Activated T-cell treated with anti-CD3 and anti-CD28 coated beads, Interleukin-2, amount 50 U/mL, for 4 hours (primary cell): ENCODE data around the gene PPP1R12A. TPM values are rescaled to one million over a fixed set of nuclear protein-coding genes. Genes with fewer than 3 reads are reported as not detected.

Experiments
- ATAC-seq, 2 donors: fragments of 200-7000 bp; cut with Tn5 transposase; one replicate each; pipeline ENCODE4 v1.10.0; 2021
- DNase-seq: peaks from one replicate; pipeline ENCODE4 v3.0.0-alpha.2; 2020
- H3K27me3 Mint-ChIP-seq: one replicate; pipeline ENCODE4 v1.8.0; 2021; ENCODE audit warnings: low read depth, mixed read lengths
- H3K36me3 Mint-ChIP-seq: one replicate; pipeline ENCODE4 v1.8.0; 2022; ENCODE audit warnings: mixed read lengths; ENCODE audit not compliant: insufficient read depth
- H3K4me1 Mint-ChIP-seq: one replicate; pipeline ENCODE4 v1.8.0; 2021; ENCODE audit warnings: low read depth, mixed read lengths
- H3K4me3 Mint-ChIP-seq: one replicate; pipeline ENCODE4 v1.8.0; 2021; ENCODE audit warnings: mild to moderate bottlenecking, moderate library complexity, mixed read lengths
- H3K9me3 Mint-ChIP-seq: one replicate; pipeline ENCODE4 v1.8.0; 2021; ENCODE audit warnings: mixed read lengths
- total RNA-seq, 3 donors: library from RNA; stranded (reverse); gene quantifications; one replicate each; pipeline ENCODE4 v1.2.1, GENCODE V29; 2021

Gene PPP1R12A
- total RNA-seq, 3 donors from 2014 or later, result 51.0 to 62.5 (median 56.8) TPM

- peaks cover 7% of the 10 kb centered on the region for H3K9me3 Mint-ChIP-seq
- no peak overlapping the region for H3K4me3 Mint-ChIP-seq
- DNase-seq (no peak), ATAC-seq (no peak)
- peaks cover 33% of the 10 kb centered on the region for H3K36me3 Mint-ChIP-seq
- no peaks in the 10 kb centered on the region for H3K27me3 Mint-ChIP-seq
- peaks cover 27% of the 10 kb centered on the region for H3K4me1 Mint-ChIP-seq
These were observed 76.4 kb downstream of the PPP1R12A start for GRCh38 chr12:79858518-79858917.

- no peaks in the 10 kb centered on the region for H3K27me3 Mint-ChIP-seq
- H3K4me1 Mint-ChIP-seq, result peaks cover 20% of the 10 kb centered on the region
- H3K9me3 Mint-ChIP-seq, result peaks cover 4% of the 10 kb centered on the region
- ATAC-seq (no peak), DNase-seq (no peak)
- peaks cover 30% of the 10 kb centered on the region for H3K36me3 Mint-ChIP-seq
- H3K4me3 Mint-ChIP-seq, result no peak overlapping the region
These were observed 77.2 kb downstream of the PPP1R12A start for GRCh38 chr12:79857675-79858074.

GRCh38 chr12:79850610-79851299, 84.1 kb downstream of the PPP1R12A start:
- Mint-ChIP-seq H3K36me3 (peaks cover 15% of the 10 kb centered on the region), H3K4me3 (no peak overlapping the region), H3K27me3 (no peaks in the 10 kb centered on the region), H3K9me3 (peaks cover 12% of the 10 kb centered on the region), H3K4me1 (peaks cover 31% of the 10 kb centered on the region)
- no peak for ATAC-seq
- DNase-seq, result no peak

- H3K36me3 Mint-ChIP-seq, result peaks cover 23% of the 10 kb centered on the region
- peaks cover 12% of the 10 kb centered on the region for H3K9me3 Mint-ChIP-seq
- DNase-seq (no peak), ATAC-seq (no peak)
- H3K4me1 Mint-ChIP-seq, result peaks cover 40% of the 10 kb centered on the region
- no peak overlapping the region for H3K4me3 Mint-ChIP-seq
- H3K27me3 Mint-ChIP-seq, result no peaks in the 10 kb centered on the region
These were observed 86.6 kb downstream of the PPP1R12A start for GRCh38 chr12:79848339-79848738.

- DNase-seq (no peak), ATAC-seq (no peak)
- no peaks in the 10 kb centered on the region for H3K27me3 Mint-ChIP-seq
- peaks cover 9% of the 10 kb centered on the region for H3K9me3 Mint-ChIP-seq
- H3K36me3 Mint-ChIP-seq, result peaks cover 24% of the 10 kb centered on the region
- H3K4me3 Mint-ChIP-seq, result no peak overlapping the region
- H3K4me1 Mint-ChIP-seq, result peaks cover 46% of the 10 kb centered on the region
These were observed 87.5 kb downstream of the PPP1R12A start for GRCh38 chr12:79847417-79847816.

- H3K36me3 Mint-ChIP-seq, result peaks cover 37% of the 10 kb centered on the region
- no peaks in the 10 kb centered on the region for H3K27me3 Mint-ChIP-seq
These were observed 90.2 kb downstream of the PPP1R12A start for GRCh38 chr12:79844693-79845092.

GRCh38 chr12:79843978-79844377, 90.9 kb downstream of the PPP1R12A start:
- no peak for ATAC-seq
- H3K27me3 Mint-ChIP-seq, result no peaks in the 10 kb centered on the region
- H3K36me3 Mint-ChIP-seq, result peaks cover 44% of the 10 kb centered on the region
- peaks cover 13% of the 10 kb centered on the region for H3K9me3 Mint-ChIP-seq
- H3K4me3 Mint-ChIP-seq, result no peak overlapping the region
- no peak for DNase-seq
- peaks cover 50% of the 10 kb centered on the region for H3K4me1 Mint-ChIP-seq

More at GRCh38 chr12:79844693-79845092, 90.2 kb downstream of the PPP1R12A start:
- DNase-seq (no peak), ATAC-seq (no peak)
- no peak overlapping the region for H3K4me3 Mint-ChIP-seq
- H3K4me1 Mint-ChIP-seq, result peaks cover 53% of the 10 kb centered on the region
- peaks cover 6% of the 10 kb centered on the region for H3K9me3 Mint-ChIP-seq

GRCh38 chr12:79842630-79843029, 92.3 kb downstream of the PPP1R12A start:
- no peaks in the 10 kb centered on the region for H3K27me3 Mint-ChIP-seq
- no peak overlapping the region for H3K4me3 Mint-ChIP-seq
- ATAC-seq (no peak), DNase-seq (no peak)
- H3K9me3 Mint-ChIP-seq, result peaks cover 18% of the 10 kb centered on the region
- H3K4me1 Mint-ChIP-seq, result peaks cover 47% of the 10 kb centered on the region
- peaks cover 54% of the 10 kb centered on the region for H3K36me3 Mint-ChIP-seq

GRCh38 chr12:79841878-79842265, 93.0 kb downstream of the PPP1R12A start:
- peaks cover 55% of the 10 kb centered on the region for H3K36me3 Mint-ChIP-seq
- no peak overlapping the region for H3K4me3 Mint-ChIP-seq

GRCh38 chr12:79841248-79841877, 93.5 kb downstream of the PPP1R12A start:
- ATAC-seq (no peak), DNase-seq (no peak)
- Mint-ChIP-seq H3K36me3 (peaks cover 55% of the 10 kb centered on the region), H3K4me1 (peaks cover 41% of the 10 kb centered on the region), H3K4me3 (no peak overlapping the region), H3K9me3 (peaks cover 18% of the 10 kb centered on the region), H3K27me3 (no peaks in the 10 kb centered on the region)

More at GRCh38 chr12:79841878-79842265, 93.0 kb downstream of the PPP1R12A start:
- ATAC-seq (no peak), DNase-seq (no peak)
- Mint-ChIP-seq H3K4me1 (peaks cover 41% of the 10 kb centered on the region), H3K9me3 (peaks cover 18% of the 10 kb centered on the region), H3K27me3 (no peaks in the 10 kb centered on the region)

- DNase-seq, result no peak
- ATAC-seq, result no peak
- Mint-ChIP-seq H3K9me3 (peaks cover 18% of the 10 kb centered on the region), H3K36me3 (peaks cover 54% of the 10 kb centered on the region), H3K4me3 (no peak overlapping the region), H3K27me3 (no peaks in the 10 kb centered on the region), H3K4me1 (peaks cover 52% of the 10 kb centered on the region)
These were observed 96.5 kb downstream of the PPP1R12A start for GRCh38 chr12:79838359-79838758.

- H3K4me3 Mint-ChIP-seq, result no peak overlapping the region
- peaks cover 18% of the 10 kb centered on the region for H3K9me3 Mint-ChIP-seq
- peaks cover 54% of the 10 kb centered on the region for H3K4me1 Mint-ChIP-seq
- ATAC-seq (no peak), DNase-seq (no peak)
- H3K27me3 Mint-ChIP-seq, result no peaks in the 10 kb centered on the region
- peaks cover 48% of the 10 kb centered on the region for H3K36me3 Mint-ChIP-seq
These were observed 97.3 kb downstream of the PPP1R12A start for GRCh38 chr12:79837575-79837974.

GRCh38 chr12:79835377-79835843, 99.5 kb downstream of the PPP1R12A start:
- Mint-ChIP-seq H3K4me1 (peaks cover 52% of the 10 kb centered on the region), H3K36me3 (peaks cover 46% of the 10 kb centered on the region)

GRCh38 chr12:79834712-79835376, 100.1 kb downstream of the PPP1R12A start:
- H3K9me3 Mint-ChIP-seq, result peaks cover 13% of the 10 kb centered on the region
- no peak overlapping the region for H3K4me3 Mint-ChIP-seq
- H3K27me3 Mint-ChIP-seq, result no peaks in the 10 kb centered on the region
- H3K4me1 Mint-ChIP-seq, result peaks cover 52% of the 10 kb centered on the region
- H3K36me3 Mint-ChIP-seq, result peaks cover 43% of the 10 kb centered on the region
- DNase-seq, result no peak
- ATAC-seq, result no peak

More at GRCh38 chr12:79835377-79835843, 99.5 kb downstream of the PPP1R12A start:
- no peak for ATAC-seq
- no peaks in the 10 kb centered on the region for H3K27me3 Mint-ChIP-seq
- no peak for DNase-seq
- H3K9me3 Mint-ChIP-seq, result peaks cover 16% of the 10 kb centered on the region
- H3K4me3 Mint-ChIP-seq, result no peak overlapping the region
